Measurements from ENCODE around the gene HMHB1.
"Not testable (repeated sequence)": the region's sequence is repeated elsewhere in the genome, so short reads cannot be mapped to it uniquely, and the experiment has no call there.

Gene HMHB1

GRCh38 chr5:143801252-143801939, 10.6 kb upstream of the HMHB1 start:
- no peak for DNase-seq (ENCODE audit: low spot score)

- no peak for DNase-seq (ENCODE audit: low spot score)
Observed at GRCh38 chr5:143805861-143806260, 6.1 kb upstream of the HMHB1 start.

GRCh38 chr5:143806579-143806978, 5.4 kb upstream of the HMHB1 start:
- DNase-seq (ENCODE audit: low spot score): no peak

- DNase-seq (ENCODE audit: low spot score): no peak
Observed at GRCh38 chr5:143807401-143807800, 4.6 kb upstream of the HMHB1 start.

GRCh38 chr5:143816370-143816769, 4.4 kb downstream of the HMHB1 start:
- not testable (repeated sequence) for DNase-seq (ENCODE audit: low spot score)

- no peak for DNase-seq (ENCODE audit: low spot score)
Observed at GRCh38 chr5:143819716-143820115, 7.8 kb downstream of the HMHB1 start.

- no peak for DNase-seq (ENCODE audit: low spot score)
Observed at GRCh38 chr5:143820451-143820850, 8.5 kb downstream of the HMHB1 start.

- DNase-seq (ENCODE audit: low spot score): peak; percentile 74
Observed at GRCh38 chr5:143824851-143825720, 13.1 kb downstream of the HMHB1 start.

GRCh38 chr5:143826951-143827444, 15.0 kb downstream of the HMHB1 start:
- DNase-seq (ENCODE audit: low spot score): peak; percentile 36

- DNase-seq (ENCODE audit: low spot score): no peak
Observed at GRCh38 chr5:143828710-143829109, 16.7 kb downstream of the HMHB1 start.

- no peak for DNase-seq (ENCODE audit: low spot score)
Observed at GRCh38 chr5:143833177-143833576, 21.2 kb downstream of the HMHB1 start.

- DNase-seq (ENCODE audit: low spot score): no peak
Observed at GRCh38 chr5:143835251-143835650, 23.3 kb downstream of the HMHB1 start.

GRCh38 chr5:143836161-143836725, 24.3 kb downstream of the HMHB1 start:
- no peak for DNase-seq (ENCODE audit: low spot score)

GRCh38 chr5:143837306-143837848, 25.4 kb downstream of the HMHB1 start:
- DNase-seq (ENCODE audit: low spot score): no peak

GRCh38 chr5:143841446-143841845, 29.5 kb downstream of the HMHB1 start:
- DNase-seq (ENCODE audit: low spot score): no peak

GRCh38 chr5:143842920-143843319, 31.0 kb downstream of the HMHB1 start:
- no peak for DNase-seq (ENCODE audit: low spot score)

GRCh38 chr5:143843461-143843860, 31.5 kb downstream of the HMHB1 start:
- no peak for DNase-seq (ENCODE audit: low spot score)

- peak; percentile 9 for DNase-seq (ENCODE audit: low spot score)
Observed at GRCh38 chr5:143850050-143850683, 38.2 kb downstream of the HMHB1 start.

- DNase-seq (ENCODE audit: low spot score): no peak
Observed at GRCh38 chr5:143851383-143851782, 39.4 kb downstream of the HMHB1 start.

GRCh38 chr5:143860211-143860610, 48.2 kb downstream of the HMHB1 start:
- no peak for DNase-seq (ENCODE audit: low spot score)

- DNase-seq (ENCODE audit: low spot score): no peak
Observed at GRCh38 chr5:143862271-143862670, 50.3 kb downstream of the HMHB1 start.

GRCh38 chr5:143865426-143866025, 53.6 kb downstream of the HMHB1 start:
- no peak for DNase-seq (ENCODE audit: low spot score)

All from LoVo (cell line).